ENCODE measurements around the gene S100A10.

Gene S100A10

GRCh38 chr1:151976858-151977257, 16.8 kb downstream of the S100A10 start:
- no peaks in the 10 kb centered on the region for H3K9me3 ChIP-seq
- H3K27me3 ChIP-seq: peaks cover 95% of the 10 kb centered on the region
- H3K4me3 ChIP-seq (ENCODE audit: low read depth, low read length): no peak overlapping the region
- no peak for TF ChIP-seq CTCF (IDR thresholded peaks at IDR 0.05; ENCODE audit: low read depth, low read length)
- H3K4me1 ChIP-seq: no peaks in the 10 kb centered on the region
- no peak for DNase-seq
- H3K36me3 ChIP-seq: no peaks in the 10 kb centered on the region

- DNase-seq: no peak
- H3K4me1 ChIP-seq: no peaks in the 10 kb centered on the region
- no peaks in the 10 kb centered on the region for H3K9me3 ChIP-seq
- H3K36me3 ChIP-seq: no peaks in the 10 kb centered on the region
- H3K27me3 ChIP-seq: peaks cover 97% of the 10 kb centered on the region
- no peak overlapping the region for H3K4me3 ChIP-seq (ENCODE audit: low read depth, low read length)
- no peak for TF ChIP-seq CTCF (IDR thresholded peaks at IDR 0.05; ENCODE audit: low read depth, low read length)
Measured at GRCh38 chr1:151976015-151976343, 17.7 kb downstream of the S100A10 start.

- no peaks in the 10 kb centered on the region for H3K4me1 ChIP-seq
- no peak overlapping the region for H3K4me3 ChIP-seq (ENCODE audit: low read depth, low read length)
- no peaks in the 10 kb centered on the region for H3K9me3 ChIP-seq
- DNase-seq: no peak
- no peaks in the 10 kb centered on the region for H3K36me3 ChIP-seq
- TF ChIP-seq CTCF (IDR thresholded peaks at IDR 0.05; ENCODE audit: low read depth, low read length): no peak
- peaks cover 92% of the 10 kb centered on the region for H3K27me3 ChIP-seq
Measured at GRCh38 chr1:151975311-151976014, 18.2 kb downstream of the S100A10 start.

- TF ChIP-seq CTCF (IDR thresholded peaks at IDR 0.05; ENCODE audit: low read depth, low read length): no peak
- H3K4me1 ChIP-seq: no peaks in the 10 kb centered on the region
- no peak overlapping the region for H3K4me3 ChIP-seq (ENCODE audit: low read depth, low read length)
- H3K9me3 ChIP-seq: no peaks in the 10 kb centered on the region
- no peaks in the 10 kb centered on the region for H3K36me3 ChIP-seq
- DNase-seq: no peak
- peaks cover 83% of the 10 kb centered on the region for H3K27me3 ChIP-seq
Measured at GRCh38 chr1:151972542-151973248, 21.0 kb downstream of the S100A10 start.

- Histone ChIP-seq H3K9me3 (no peaks in the 10 kb centered on the region), H3K4me3 (ENCODE audit: low read depth, low read length) (no peak overlapping the region), H3K4me1 (no peaks in the 10 kb centered on the region), H3K27me3 (peaks cover 68% of the 10 kb centered on the region), H3K36me3 (no peaks in the 10 kb centered on the region)
- no peak for DNase-seq
- TF ChIP-seq CTCF (IDR thresholded peaks at IDR 0.05; ENCODE audit: low read depth, low read length): no peak
Measured at GRCh38 chr1:151970626-151971025, 23.0 kb downstream of the S100A10 start.

GRCh38 chr1:151970128-151970527, 23.5 kb downstream of the S100A10 start:
- peaks cover 64% of the 10 kb centered on the region for H3K27me3 ChIP-seq
- no peaks in the 10 kb centered on the region for H3K9me3 ChIP-seq
- DNase-seq: no peak
- no peaks in the 10 kb centered on the region for H3K36me3 ChIP-seq
- TF ChIP-seq CTCF (IDR thresholded peaks at IDR 0.05; ENCODE audit: low read depth, low read length): no peak
- no peak overlapping the region for H3K4me3 ChIP-seq (ENCODE audit: low read depth, low read length)
- no peaks in the 10 kb centered on the region for H3K4me1 ChIP-seq

Measured in BE2C (cell line).